Activated CD4-positive, alpha-beta T cell treated with anti-CD3 and anti-CD28 coated beads for 36 hours (primary cell): Measurements from ENCODE around the gene PTPRM. TPM values are rescaled to one million over a fixed set of nuclear protein-coding genes. Genes with fewer than 3 reads are reported as not detected.
A peak's percentile ranks its signal among the peaks of the same experiment; 100 is the strongest.

Experiments used
- ATAC-seq: fragments of 200-7000 bp; cut with Tn5 transposase; one replicate; pipeline ENCODE4 v1.10.0; 2021; ENCODE audit warnings: mild to moderate bottlenecking, moderate library complexity
- CTCF ChIA-PET: fragments of 350-600 bp; sonication (Branson Sonifier 250); formaldehyde crosslinking; loops from one replicate; lab custom pipeline; 2021; ENCODE audit warnings: antibody characterized with exemption; lab: Charles Lee
- POLR2A ChIA-PET: fragments of 350-600 bp; sonication (Branson Sonifier 250); formaldehyde crosslinking; loops from one replicate; lab custom pipeline; 2021; ENCODE audit warnings: antibody characterized with exemption, inconsistent platforms; lab: Charles Lee
- DNase-seq: peaks from one replicate; pipeline ENCODE4 v3.0.0-alpha.2; 2020
- H3K27ac Mint-ChIP-seq: one replicate; pipeline ENCODE4 v1.8.0; 2021; ENCODE audit warnings: mixed read lengths
- H3K27me3 Mint-ChIP-seq: one replicate; pipeline ENCODE4 v1.8.0; 2021; ENCODE audit warnings: mixed read lengths
- H3K36me3 Mint-ChIP-seq: one replicate; pipeline ENCODE4 v1.8.0; 2021; ENCODE audit warnings: low read depth, mixed read lengths
- H3K4me1 Mint-ChIP-seq: one replicate; pipeline ENCODE4 v1.8.0; 2021; ENCODE audit warnings: mixed read lengths
- H3K4me3 Mint-ChIP-seq: one replicate; pipeline ENCODE4 v1.8.0; 2021; ENCODE audit warnings: mild to moderate bottlenecking, moderate library complexity, mixed read lengths
- H3K9me3 Mint-ChIP-seq: one replicate; pipeline ENCODE4 v1.8.0; 2021; ENCODE audit warnings: low read depth, mixed read lengths
- intact Hi-C, 2 experiments: fragments of 100-400 bp; cut with DNase I in 1 of 2; cut with micrococcal nuclease in 1 of 2; formaldehyde crosslinking; loops; one replicate each; pipeline versions ENCODE4 v1.14.2 to v1.15.1; 2022 to 2024; cut with DNase I, micrococcal nuclease
- total RNA-seq, 2 experiments: library from RNA; stranded (reverse); gene quantifications; one replicate each; pipeline ENCODE4 v1.2.3, GENCODE V29; 2021

Gene PTPRM
- total RNA-seq, 2 experiments from 2014 or later = 6.5 to 14.0 TPM

DNA sequence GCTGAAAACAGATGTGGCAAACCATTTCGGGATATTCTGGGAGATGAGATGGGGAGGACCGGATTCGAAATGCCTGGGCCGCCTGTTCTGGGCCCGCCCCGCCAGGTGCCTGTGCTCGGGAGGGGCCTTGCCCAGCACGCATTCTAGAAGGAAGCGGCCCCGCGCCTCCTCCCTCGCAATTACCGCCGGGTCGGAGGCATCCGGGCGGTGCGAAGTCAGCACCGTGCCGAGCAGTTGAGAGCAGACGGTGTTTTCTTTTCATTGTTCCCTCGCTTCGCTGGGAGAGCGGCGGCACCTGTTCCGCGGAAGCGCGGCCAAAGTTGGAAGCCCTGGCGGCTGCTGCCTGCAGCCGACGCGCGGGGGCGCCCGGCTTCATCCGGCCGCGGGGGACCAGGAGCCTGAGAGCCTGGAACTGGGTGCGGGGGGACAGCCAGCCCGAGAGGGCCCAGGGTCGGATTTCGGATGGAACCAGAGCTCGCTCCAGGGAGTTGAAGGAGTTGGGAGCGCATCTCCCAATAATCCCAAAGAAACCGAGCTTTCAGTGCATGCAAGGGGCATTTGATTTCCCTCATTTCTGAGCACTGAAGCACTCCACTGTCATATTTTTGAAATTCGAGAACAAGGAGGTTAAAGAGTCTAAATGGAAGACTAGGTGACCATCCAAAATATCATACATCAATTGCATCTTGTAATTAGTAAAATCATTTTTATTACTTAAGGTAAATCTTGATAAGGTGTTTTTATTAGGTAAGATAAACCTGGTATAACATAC lies 800.3 kb downstream of the PTPRM start:
- H3K27me3 Mint-ChIP-seq = peaks cover 4% of the 10 kb centered on the region
- POLR2A ChIA-PET = no interaction called here
- peak; percentile 65 for DNase-seq
- H3K9me3 Mint-ChIP-seq = no peaks in the 10 kb centered on the region
- H3K4me3 Mint-ChIP-seq = peak overlapping the region; percentile 8
- CTCF ChIA-PET = no interaction called here
- no peaks in the 10 kb centered on the region for H3K4me1 Mint-ChIP-seq
- no peaks in the 10 kb centered on the region for H3K36me3 Mint-ChIP-seq
- H3K27ac Mint-ChIP-seq = no peak overlapping the region
- ATAC-seq = peak; percentile 80
- intact Hi-C loops = no loop called here

DNA sequence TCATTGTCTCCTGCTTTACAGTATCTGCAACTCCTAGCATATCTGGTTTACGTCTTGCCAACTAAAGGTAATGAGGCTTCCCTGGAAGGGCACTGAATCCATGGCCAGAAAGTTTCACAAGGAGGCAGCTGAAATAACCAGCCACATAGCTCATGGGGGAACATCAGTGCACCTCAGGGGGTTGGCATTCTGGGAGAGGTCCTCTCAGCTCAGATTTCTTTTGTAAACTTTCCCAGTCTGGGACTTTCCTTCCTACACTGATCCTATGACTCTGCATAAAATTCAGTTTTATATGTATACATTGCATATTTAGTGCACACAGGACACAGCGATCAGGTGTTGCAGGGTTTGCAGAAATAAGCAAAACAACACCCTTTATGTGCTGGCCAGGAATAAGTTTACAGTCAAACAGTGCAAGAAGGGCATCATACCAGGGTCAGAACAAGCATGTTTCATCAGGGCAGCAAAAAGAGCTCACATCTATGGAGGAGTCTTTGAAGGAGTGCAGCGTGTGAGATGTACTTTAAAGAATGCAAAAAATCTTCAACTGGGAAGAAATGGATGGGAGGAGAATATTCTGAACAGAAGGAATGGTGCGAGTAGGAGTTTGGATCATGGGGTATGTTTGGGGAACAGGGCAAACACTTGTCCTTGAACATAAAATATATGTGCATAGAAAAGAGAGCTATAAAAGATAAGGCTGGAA lies 801.5 kb downstream of the PTPRM start:
- H3K9me3 Mint-ChIP-seq = no peaks in the 10 kb centered on the region

DNA sequence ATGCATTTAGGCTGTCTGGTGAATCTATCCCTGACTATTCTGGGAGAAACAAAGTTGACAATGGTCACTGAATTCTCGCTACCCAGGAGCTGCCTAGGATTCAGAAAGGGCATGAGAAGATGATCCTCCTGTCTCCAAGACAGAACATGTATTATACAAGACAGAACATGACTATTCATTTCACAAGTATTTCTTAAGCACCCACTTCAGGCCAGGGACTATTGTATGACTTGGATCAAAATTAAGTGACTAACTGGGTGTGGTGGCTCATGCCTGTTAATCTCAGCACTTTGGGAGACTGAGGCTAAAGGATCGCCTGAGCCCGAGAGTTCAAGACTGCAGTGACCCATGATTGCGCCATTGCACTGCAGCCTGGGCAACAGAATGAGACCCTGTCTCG lies 806.4 kb downstream of the PTPRM start:
- CTCF ChIA-PET = interaction anchor here (0.6 to 1.3 kb wide), 3 partner anchors 10 to 16 kb away, joined by 3 to 6 read pairs (median 3); no protein-coding TSS in a partner anchor
- no peak overlapping the region for H3K4me3 Mint-ChIP-seq
- H3K27ac Mint-ChIP-seq = no peak overlapping the region
- DNase-seq (no peak), ATAC-seq (no peak)
- H3K4me1 Mint-ChIP-seq = no peaks in the 10 kb centered on the region
- H3K27me3 Mint-ChIP-seq = no peaks in the 10 kb centered on the region
- H3K9me3 Mint-ChIP-seq = no peaks in the 10 kb centered on the region
- POLR2A ChIA-PET = no interaction called here
- H3K36me3 Mint-ChIP-seq = no peaks in the 10 kb centered on the region
- intact Hi-C loops = no loop called here

More for the DNA sequence above, 801.5 kb downstream of the PTPRM start:
- ChIA-PET CTCF (no interaction called here), POLR2A (no interaction called here)
- H3K4me1 Mint-ChIP-seq = no peaks in the 10 kb centered on the region
- intact Hi-C loops = no loop called here
- H3K4me3 Mint-ChIP-seq = no peak overlapping the region
- H3K27me3 Mint-ChIP-seq = peaks cover 4% of the 10 kb centered on the region
- H3K36me3 Mint-ChIP-seq = no peaks in the 10 kb centered on the region
- ATAC-seq (no peak), DNase-seq (no peak)
- H3K27ac Mint-ChIP-seq = no peak overlapping the region

DNA sequence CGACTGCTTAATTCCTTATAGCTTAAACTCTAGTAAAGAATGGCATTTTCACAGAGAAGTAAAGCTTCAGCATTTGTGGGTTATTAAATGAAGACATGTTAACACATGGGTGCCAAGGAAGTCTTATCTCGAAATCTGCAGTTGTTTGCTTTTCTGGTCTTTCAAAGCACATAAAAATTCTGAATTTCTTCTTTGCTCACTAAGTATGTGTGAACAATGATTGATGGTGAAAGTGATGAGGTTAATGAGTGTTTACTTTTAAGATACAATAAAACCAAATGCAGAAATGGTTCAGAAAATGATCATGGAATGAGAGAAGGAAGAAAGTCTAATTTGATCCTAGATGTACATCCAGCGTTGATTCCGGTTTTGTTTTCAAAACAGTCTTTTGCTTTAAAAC lies 807.6 kb downstream of the PTPRM start:
- intact Hi-C loops = no loop called here
- Mint-ChIP-seq H3K4me1 (no peaks in the 10 kb centered on the region), H3K36me3 (no peaks in the 10 kb centered on the region), H3K9me3 (no peaks in the 10 kb centered on the region), H3K27me3 (no peaks in the 10 kb centered on the region), H3K4me3 (no peak overlapping the region), H3K27ac (no peak overlapping the region)
- ATAC-seq = no peak
- no peak for DNase-seq
- CTCF ChIA-PET = interaction anchor here (0.7 to 1.3 kb wide), 3 partner anchors 9 to 867 kb away, joined by 3 to 6 read pairs (median 4); no protein-coding TSS in a partner anchor
- POLR2A ChIA-PET = no interaction called here

DNA sequence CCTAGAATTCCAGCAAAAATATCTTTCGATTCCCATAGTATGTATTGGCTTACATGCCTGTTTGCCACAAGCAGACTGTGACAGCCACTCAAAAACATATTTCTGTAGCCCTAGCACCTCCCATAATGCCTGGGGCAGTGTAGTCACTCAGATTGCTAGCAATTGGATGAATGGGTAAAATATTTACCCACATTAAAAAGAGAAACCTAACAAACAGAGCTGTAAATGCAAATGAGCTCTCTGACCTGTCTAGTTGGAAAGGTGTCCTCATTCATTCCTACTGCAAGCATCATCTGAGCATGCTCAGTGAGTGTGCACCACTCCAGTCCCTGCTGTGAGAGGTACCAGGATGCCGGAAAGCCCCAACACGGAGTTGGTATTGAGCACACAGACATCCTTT lies 808.1 kb downstream of the PTPRM start:
- Mint-ChIP-seq H3K4me3 (no peak overlapping the region), H3K9me3 (no peaks in the 10 kb centered on the region), H3K36me3 (no peaks in the 10 kb centered on the region), H3K27me3 (no peaks in the 10 kb centered on the region), H3K27ac (no peak overlapping the region), H3K4me1 (no peaks in the 10 kb centered on the region)
- no peak for DNase-seq
- CTCF ChIA-PET = no interaction called here
- intact Hi-C loops = no loop called here
- no peak for ATAC-seq
- POLR2A ChIA-PET = no interaction called here

DNA sequence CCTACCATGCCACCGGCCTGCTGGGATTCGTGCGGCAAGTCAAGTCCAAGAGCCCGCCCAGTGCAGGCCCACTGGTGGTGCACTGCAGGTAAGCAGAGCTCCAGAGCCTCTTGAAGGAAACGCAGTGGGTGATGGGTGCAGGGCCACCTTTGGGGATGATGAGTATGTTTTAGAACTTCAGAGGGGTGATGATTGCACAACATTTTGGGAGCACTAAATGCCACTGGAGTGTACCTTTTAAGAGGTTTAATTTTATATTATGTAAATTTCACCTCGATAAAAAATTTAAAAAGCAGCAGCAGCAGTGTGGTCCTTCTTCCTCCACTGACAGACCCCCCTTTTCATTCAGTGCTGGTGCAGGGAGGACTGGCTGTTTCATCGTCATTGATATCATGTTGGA lies 809.0 kb downstream of the PTPRM start:
- Mint-ChIP-seq H3K9me3 (no peaks in the 10 kb centered on the region), H3K27me3 (no peaks in the 10 kb centered on the region), H3K27ac (no peak overlapping the region), H3K4me3 (no peak overlapping the region), H3K4me1 (no peaks in the 10 kb centered on the region), H3K36me3 (no peaks in the 10 kb centered on the region)
- ChIA-PET POLR2A (no interaction called here), CTCF (no interaction called here)
- intact Hi-C loops = no loop called here
- DNase-seq = no peak
- no peak for ATAC-seq

DNA sequence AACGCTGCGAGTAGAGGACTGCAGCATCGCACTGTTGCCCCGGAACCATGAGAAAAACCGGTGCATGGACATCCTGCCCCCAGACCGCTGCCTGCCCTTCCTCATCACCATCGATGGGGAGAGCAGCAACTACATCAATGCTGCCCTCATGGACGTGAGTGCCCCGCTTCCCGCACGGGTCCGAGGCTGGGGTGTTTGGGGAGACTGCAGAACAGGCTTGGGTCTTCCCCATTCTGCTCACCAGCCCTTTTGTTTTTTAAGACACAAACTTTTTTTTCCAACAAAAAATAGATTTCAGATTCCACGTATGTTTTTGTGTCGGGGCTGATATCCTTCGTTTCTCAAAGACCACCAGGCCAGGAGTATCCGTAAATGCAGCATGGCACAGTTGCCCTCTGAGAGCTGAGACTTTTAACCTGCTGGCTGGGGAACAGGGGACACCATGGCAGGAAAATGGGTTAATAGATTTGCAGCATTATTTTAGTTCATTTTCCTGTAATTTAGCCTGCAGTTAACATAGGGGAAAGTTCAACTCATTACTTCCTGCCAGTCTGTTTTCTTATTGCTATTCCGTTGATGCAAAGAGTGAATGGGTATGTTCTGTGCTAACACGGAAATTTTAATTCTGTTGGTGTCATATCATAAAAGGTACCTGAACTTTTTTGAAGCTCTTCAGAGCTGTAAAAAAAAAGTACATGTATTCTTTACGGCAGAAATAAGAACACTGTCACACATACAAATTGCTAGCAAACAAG lies 812.2 kb downstream of the PTPRM start:
- Mint-ChIP-seq H3K9me3 (no peaks in the 10 kb centered on the region), H3K4me1 (no peaks in the 10 kb centered on the region), H3K4me3 (no peak overlapping the region), H3K27me3 (no peaks in the 10 kb centered on the region), H3K27ac (no peak overlapping the region), H3K36me3 (no peaks in the 10 kb centered on the region)
- CTCF ChIA-PET = interaction anchor here (1.2 kb wide), 1 partner anchor 10 kb away, joined by 5 read pairs; no protein-coding TSS in a partner anchor
- POLR2A ChIA-PET = no interaction called here
- DNase-seq (no peak), ATAC-seq (no peak)
- intact Hi-C loops = no loop called here

DNA sequence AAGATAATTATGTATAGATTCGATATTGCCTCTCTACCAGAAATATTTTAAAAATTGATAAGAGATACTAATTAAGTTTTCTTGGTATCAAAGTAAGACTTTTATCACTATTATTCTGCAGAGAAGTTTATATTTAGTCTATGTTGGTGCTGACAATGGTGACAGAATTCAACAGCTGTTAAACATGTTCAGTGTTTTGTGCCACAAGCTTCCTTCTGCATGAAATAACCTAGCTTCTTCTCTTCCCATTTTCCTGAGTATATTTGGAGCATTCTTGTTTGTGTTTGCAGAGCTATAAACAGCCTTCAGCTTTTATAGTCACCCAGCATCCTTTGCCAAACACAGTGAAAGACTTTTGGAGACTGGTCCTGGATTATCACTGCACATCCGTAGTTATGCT lies 812.9 kb downstream of the PTPRM start:
- Mint-ChIP-seq H3K4me1 (no peaks in the 10 kb centered on the region), H3K9me3 (no peaks in the 10 kb centered on the region), H3K27me3 (no peaks in the 10 kb centered on the region), H3K27ac (no peak overlapping the region), H3K36me3 (no peaks in the 10 kb centered on the region), H3K4me3 (no peak overlapping the region)
- ATAC-seq = no peak
- intact Hi-C loops = loop anchor here in 1 of 2 experiments (5.0 to 10.0 kb wide), 3 partner anchors 48 to 1105 kb away; no protein-coding TSS in a partner anchor
- POLR2A ChIA-PET = no interaction called here
- DNase-seq = no peak
- CTCF ChIA-PET = interaction anchor here (1.2 kb wide), 1 partner anchor 10 kb away, joined by 5 read pairs; no protein-coding TSS in a partner anchor

DNA sequence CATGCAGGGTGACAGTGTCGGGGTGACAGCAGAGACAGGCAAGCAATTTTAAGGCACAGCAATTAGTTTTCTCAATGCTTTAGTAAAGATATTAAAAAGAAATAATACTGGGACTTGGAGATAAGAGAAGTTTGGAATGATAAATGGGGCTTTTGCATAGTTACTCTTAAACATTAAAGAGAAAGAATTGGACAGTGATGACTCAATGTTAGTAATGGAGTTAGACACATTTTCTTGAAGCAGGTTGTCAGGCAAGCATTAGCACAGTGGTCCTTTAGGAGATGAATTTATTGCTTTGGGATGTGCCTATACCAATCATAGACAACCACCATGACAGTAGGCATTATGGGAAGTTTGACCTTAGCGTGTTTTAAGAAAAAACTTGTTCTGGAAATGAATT lies 813.8 kb downstream of the PTPRM start:
- Mint-ChIP-seq H3K27ac (no peak overlapping the region), H3K36me3 (no peaks in the 10 kb centered on the region), H3K4me1 (no peaks in the 10 kb centered on the region), H3K27me3 (no peaks in the 10 kb centered on the region), H3K9me3 (no peaks in the 10 kb centered on the region), H3K4me3 (no peak overlapping the region)
- DNase-seq (no peak), ATAC-seq (no peak)
- CTCF ChIA-PET = interaction anchor here (0.6 to 1.2 kb wide), 2 partner anchors 9 to 521 kb away, joined by 3 to 5 read pairs; no protein-coding TSS in a partner anchor
- intact Hi-C loops = loop anchor here in 1 of 2 experiments (5.0 to 10.0 kb wide), 3 partner anchors 49 to 1106 kb away; no protein-coding TSS in a partner anchor
- POLR2A ChIA-PET = no interaction called here

DNA sequence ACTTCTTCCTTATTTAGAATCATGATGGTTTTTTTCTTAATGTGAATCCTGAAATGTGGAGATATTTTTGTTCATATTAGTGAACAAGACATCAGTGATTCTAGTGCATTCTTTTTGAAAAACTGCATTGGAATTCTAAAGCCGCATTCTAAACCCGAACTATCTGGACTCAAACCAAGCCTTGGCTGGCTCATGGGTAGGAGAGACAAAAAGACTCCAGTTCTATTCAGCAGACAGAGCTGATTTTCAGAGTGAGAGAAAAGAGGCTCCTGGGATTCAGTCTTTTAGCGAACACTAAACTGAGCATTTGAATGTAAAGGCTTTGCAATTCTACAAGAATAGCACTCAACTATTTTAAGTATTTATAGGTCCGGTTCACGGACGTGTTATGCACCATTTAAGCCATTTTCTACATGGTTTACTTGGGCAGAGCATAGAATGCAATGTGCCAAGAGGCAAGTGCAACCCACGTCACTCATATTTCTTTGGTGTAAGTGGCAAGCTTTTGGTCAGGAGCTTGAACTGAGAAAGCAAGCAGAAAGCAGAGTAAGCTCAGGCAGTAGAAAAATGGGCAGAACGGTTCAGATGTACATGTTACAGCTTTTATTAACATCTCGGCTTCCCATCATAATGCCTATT lies 814.8 kb downstream of the PTPRM start:
- Mint-ChIP-seq H3K27ac (no peak overlapping the region), H3K9me3 (no peaks in the 10 kb centered on the region), H3K4me3 (no peak overlapping the region), H3K36me3 (no peaks in the 10 kb centered on the region), H3K27me3 (no peaks in the 10 kb centered on the region), H3K4me1 (no peaks in the 10 kb centered on the region)
- ATAC-seq (no peak), DNase-seq (no peak)
- CTCF ChIA-PET = no interaction called here
- POLR2A ChIA-PET = no interaction called here
- intact Hi-C loops = loop anchor here in 1 of 2 experiments (5.0 to 10.0 kb wide), 3 partner anchors 50 to 1107 kb away; no protein-coding TSS in a partner anchor

DNA sequence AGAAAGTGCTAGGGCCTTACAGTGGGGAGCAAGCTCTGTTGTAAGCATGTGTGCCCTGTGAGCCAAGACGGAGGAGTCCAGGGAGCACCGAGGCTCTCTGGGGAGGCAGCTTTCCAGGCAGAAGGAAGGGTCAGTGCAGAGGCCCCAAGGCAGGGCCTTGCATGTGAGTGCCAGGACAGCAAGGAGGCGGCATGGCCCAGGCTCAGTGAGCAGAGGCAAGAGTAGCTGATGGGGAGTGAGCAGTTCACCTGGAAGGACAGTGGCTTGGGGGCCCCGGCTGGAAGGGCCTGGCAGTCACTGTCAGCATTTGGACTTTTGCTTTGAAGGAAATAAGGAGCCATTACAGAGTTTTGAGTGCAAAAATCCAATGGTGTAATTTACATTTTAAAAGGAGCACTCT lies 818.3 kb downstream of the PTPRM start:
- H3K27me3 Mint-ChIP-seq = no peaks in the 10 kb centered on the region
- H3K4me1 Mint-ChIP-seq = no peaks in the 10 kb centered on the region
- ChIA-PET CTCF (no interaction called here), POLR2A (no interaction called here)
- DNase-seq (no peak), ATAC-seq (no peak)
- no peak overlapping the region for H3K4me3 Mint-ChIP-seq
- H3K27ac Mint-ChIP-seq = no peak overlapping the region
- H3K36me3 Mint-ChIP-seq = no peaks in the 10 kb centered on the region
- no peaks in the 10 kb centered on the region for H3K9me3 Mint-ChIP-seq
- intact Hi-C loops = loop anchor here in 1 of 2 experiments (10.0 kb wide), 2 partner anchors 331 to 1111 kb away; no protein-coding TSS in a partner anchor
